HG03097 (cell line): ENCODE data around the gene APOO.
A peak's percentile ranks its signal among the peaks of the same experiment; 100 is the strongest.

ENCODE experiments used
- ATAC-seq: cut with Tn5 transposase; IDR thresholded peaks from one replicate; pipeline ENCODE4 v1.9.1; 2021; ENCODE audit not compliant: unreplicated experiment, low FRiP score

APOO gene

DNA sequence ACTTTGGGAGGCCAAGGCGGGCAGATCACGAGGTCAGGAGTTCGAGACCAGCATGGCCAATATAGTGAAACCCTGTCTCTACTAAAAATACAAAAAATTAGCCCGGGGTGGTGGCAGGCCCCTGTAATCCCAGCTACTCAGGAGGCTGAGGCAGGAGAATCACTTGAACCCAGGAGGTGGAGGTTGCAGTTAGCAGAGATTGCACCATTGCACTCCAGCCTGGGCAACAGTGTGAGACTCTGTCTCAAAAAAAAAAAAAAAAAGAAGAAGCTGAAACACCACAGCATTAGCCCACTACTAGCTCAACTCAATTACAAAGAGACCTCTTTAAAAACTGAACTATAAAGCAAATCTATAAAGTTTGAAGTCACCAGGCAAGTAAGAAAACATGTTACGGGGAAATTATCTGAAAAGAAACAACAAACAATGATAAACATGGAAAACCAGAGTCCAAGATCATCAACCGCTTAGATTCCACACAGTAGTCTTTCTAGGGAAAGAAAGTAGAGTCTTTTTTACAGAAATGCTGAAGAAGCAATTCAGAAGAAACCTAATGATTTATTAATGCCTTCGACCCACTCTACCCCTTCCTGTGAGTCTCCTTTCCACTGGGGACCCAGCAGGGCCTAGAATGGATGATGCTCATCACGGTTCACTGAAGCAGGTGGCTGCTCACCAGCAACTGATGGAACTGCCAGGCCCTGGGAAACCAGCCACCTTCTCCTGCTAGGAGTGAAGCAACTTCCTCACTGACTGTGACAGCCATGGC is 118.2 kb downstream of the APOO start:
- no peak for ATAC-seq

GRCh38 chrX:23788946-23789345 is 118.8 kb downstream of the APOO start:
- no peak for ATAC-seq

DNA sequence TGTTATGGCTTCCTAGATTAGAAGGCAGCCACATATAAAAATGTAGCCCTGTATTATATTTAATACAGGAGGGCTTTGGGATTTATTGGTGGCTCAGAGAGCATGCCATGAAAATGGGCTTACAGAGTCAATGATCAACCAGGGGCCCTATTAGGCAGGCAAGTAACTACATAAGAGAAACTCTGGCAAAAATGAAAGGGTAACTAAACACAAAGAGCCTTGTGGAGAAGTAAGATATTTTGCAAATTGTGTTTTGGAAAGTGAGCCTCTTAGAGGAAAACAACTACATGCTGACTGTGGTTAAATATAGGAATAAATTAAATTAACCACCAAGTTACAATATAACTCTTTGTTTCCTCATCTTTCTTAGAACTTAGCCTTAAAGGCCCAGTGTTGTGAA is 119.2 kb downstream of the APOO start:
- ATAC-seq, result peak; percentile 55

DNA sequence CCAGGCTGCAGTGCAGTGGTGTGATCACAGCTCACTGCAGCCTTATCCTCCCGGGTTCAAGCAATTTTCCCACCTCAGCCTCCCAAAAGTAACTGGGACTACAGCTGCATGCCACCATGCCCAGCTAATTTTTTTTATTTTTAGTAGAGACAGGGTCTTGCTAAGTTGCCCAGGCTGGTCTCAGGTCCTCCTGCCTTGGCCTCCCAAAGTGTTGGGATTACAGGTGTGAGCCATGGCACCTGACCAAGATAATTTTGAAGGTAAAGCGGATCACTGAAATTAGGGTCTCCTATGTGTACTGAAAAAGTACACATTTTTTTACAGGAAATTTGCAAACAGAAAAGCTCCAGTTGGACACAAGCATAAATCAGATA is 120.0 kb downstream of the APOO start:
- ATAC-seq, result no peak

DNA sequence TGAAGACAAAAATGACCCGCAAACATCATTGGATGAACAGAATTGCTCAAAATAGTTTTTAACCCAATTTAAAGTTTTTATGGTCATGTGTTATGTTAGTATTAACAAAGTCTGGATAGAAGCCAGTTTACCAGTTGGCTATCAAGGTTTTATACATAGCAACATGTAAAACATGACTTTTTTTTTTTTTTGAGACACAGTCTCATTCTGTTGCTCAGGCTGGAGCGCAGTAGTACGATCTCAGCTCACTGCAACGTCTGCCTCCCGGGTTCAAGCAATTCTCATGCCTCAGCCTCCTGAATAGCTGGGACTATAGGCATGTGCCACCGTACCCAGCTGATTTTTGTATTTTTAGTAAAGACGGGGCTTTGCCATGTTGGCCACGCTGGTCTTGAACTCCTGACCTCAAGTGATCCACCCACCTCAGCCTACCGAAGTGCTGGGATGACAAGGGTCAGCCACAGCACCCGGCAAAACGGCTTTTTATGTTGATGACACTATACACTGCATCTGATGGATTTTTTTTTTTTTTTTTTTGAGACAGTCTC is 121.4 kb downstream of the APOO start:
- no peak for ATAC-seq

DNA sequence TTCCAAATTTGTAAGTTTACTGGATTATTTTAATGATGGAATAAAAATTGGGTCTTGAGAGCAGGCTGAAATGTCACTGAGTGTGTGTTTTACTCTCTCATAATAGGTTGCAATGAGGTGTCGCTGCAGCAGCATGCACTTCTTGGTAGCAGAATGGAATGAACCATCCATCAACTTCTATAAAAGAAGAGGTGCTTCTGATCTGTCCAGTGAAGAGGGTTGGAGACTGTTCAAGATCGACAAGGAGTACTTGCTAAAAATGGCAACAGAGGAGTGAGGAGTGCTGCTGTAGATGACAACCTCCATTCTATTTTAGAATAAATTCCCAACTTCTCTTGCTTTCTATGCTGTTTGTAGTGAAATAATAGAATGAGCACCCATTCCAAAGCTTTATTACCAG is 122.2 kb downstream of the APOO start:
- ATAC-seq, result no peak

DNA sequence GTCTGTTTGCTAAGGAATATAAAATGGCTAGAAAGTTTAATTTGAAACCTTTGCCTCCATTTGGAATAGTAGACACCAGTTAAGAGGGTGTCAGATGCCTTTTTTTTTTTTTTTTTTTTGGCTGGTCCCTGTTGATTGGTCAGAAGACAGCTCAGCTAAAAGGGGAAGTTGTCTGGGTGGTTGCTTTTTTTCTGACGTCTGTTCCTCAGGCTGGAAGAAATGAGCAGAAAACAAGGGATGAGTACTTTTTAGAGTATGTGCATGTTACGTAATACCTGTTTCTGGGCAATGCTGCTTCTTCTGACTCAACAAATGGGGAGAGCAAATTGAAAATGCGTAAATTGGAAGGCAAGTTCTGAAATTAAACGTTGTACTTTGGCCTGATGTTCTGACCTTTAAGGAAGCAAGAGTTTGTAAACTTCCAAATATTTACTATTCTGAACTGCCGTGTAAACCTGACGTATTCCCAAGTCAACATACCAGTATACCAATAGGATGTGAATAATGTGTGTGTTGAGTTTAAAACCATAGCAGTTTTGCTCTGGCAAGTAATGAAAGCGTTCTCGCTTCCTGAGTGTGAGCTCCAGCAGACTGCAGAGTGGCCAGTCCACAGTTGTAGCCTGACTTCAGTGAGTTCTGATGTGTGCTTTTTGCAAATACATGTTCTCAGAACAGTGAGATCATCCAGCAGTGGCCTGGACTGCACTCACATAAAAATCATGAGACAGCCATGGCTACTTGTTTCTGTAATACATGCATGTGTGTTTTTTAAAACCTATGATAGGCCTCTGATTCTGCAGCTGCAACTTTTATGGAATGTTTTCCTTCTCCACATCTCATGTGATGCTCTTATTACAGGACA is 123.0 kb downstream of the APOO start:
- no peak for ATAC-seq

- no peak for ATAC-seq
Measured at GRCh38 chrX:23783589-23784469, 123.9 kb downstream of the APOO start.
